DMS79 treated with DMSO at 0.1 percent for 48 hours (cell line): ENCODE data around the gene CDHR2.
A peak's percentile ranks its signal among the peaks of the same experiment; 100 is the strongest.

Experiments used
- DNase-seq: peaks from one replicate; lab custom pipeline; 2025; lab: John Stamatoyannopoulos, UW

CDHR2 gene

DNA sequence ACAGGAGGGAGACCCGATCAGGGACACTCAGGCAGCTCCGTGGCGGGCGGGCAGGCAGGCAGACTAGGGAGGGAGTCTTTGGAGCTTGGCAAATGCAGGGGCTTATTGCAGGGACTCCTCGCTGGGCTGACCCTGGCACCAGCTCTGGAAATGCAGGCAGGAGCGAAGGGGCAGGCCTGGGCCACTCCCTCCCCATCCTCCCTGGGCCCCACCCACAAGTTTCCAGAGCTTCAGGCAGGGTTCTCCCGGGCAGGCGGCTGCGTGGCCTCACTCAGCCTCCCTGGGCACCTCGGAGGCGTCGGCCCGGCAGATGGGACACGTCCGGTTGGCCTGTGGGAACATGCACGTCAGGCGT lies 20.4 kb upstream of the CDHR2 start:
- DNase-seq: no peak

DNA sequence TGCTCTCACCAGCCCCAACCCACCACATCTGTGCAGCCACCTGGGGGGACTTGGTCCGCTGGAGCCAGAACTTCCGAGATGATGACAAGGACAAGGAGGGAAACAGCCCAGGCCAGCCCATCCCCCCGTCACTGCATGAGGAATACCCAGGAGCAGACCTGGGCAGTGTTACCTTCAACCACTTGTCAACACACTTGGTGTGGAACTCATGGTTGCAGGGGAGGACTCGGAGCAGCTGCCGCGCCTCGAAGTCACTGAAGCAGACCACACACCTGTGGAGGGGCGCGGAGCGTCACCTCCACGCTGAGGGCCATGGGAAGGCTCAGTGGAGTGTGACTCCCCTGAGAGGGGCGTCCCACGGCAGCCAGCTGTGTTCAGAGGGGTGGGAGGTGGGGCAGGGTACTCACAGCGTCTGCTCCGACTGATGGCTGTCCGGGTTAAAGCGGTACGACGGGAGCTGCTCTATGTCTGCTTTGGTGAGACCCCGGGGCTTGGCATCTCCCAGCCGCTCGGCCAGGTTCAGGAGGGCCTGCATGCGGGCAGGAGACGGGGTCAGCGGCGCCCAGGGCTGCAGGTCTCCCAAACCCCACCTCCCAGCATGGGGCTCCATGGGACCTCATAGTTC lies 19.9 kb upstream of the CDHR2 start:
- DNase-seq: no peak

DNA sequence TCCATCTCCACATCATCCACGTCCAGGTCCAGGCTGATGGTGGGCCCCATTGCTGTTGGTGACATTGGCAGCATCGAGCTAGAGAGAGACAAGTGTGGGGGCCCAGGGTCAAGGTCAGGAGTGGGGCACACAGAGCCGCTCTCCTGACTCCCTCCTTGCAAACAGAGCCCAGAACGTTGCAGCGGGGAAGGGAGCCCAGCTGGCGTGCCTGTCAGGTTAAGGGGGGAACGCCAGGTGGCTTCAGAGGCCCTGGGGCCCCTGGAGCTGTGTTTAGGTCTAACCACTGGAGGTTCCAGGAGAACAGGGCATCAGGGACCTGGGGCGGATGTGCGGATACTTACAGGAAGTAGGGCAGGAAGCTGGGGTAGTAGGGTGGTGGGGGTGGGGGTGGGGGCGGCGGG lies 19.4 kb upstream of the CDHR2 start:
- DNase-seq: no peak

DNA sequence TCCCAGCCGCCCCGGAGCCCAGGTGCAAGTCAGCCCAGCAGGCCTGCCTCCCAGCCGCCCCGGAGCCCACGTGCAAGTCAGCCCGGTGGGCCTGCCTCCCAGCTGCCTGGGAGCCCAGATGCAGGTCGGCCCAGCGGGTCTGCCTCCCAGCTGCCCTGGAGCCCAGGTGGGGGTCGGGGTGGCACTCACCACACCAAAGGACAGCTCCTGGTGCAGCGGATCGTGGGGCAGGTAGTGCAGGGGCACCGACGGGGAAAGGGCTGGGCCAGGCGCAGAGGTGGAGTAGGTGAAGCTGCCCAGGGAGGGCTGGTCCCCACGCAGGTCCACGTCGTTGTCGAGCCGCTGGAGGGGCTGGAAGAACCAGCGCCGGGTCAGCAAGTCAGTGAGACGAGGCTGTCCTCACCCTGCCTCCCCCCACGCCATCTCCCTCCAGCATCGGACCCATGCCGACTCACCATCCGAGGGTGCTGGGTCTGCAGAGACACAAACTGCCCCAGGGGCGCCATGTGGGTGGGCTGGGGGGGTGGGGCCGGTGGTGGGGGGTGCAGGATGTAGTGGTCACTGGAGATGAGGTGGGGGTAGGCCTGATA lies 18.7 kb upstream of the CDHR2 start:
- no peak for DNase-seq

DNA sequence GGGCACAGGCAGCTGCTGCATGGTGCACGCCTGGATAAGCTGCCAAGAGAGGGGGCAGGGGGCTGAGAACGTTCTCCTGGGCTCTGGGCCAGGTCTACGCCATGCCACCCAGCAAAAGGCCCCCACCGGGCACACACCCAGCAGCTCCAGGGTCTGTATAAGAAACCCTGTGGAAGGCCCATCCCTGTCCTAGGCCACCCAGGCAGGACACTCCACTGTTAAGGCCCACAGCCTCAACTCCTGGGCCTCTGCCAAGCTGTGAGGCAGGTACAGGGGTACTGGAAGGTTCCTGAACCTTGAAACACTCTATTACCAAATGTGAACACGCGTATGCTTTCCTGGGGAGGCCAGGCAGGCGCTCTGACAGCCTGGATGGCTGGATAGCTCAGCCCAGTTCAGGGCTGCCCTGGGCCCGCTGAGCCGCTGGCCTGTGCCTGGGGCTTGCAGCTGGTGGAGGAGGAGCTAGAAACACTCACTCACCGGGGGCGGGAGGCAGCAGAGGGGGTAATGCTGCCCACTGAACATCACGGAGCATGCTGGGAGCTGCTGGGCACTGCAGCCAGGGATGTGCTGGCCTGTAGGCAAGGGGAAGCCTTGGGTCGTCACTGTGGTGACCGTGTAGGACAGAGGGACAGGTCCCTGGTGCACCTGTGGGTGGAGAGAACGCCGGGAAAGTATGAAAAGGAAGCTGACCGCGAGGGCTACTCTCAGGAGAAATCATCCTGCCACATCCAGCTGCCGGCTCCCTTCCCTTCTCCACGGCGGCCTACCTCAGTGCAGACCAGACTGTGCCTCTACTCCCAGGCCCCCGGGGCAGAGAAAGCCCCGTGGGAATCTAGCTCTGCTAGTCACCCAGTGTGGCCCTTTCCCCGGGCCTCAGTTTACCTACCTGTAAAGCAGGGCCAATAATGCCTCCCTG lies 17.9 kb upstream of the CDHR2 start:
- peak; percentile 65 for DNase-seq

DNA sequence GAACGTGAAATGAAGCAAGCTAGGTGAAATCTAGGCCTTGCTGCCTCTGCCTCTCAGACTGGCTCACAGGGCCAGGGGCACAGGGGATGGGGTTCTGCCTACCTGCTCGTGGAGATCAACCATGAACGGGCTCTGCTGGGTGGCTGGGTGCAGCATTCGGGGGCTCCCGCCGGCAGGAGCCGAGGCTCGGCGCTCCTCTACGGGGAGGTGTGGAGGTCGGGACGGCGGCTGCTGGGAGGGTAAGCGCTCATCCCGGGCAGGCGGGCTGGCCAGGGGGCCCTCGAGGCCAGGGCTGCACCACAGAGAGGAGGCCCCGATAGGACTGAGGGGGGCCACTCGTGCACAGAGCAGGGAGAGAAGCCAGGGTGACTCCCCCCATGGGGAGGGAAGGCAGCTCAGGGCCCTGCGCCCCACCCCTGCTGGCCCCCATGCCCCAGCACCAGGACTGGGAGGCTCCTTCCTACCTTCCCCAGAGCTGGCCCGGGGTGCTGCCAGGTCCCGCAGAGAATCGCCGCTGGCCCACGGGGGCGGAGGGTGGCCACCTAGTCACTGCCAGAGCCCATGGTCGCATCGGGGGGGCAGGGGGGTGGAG lies 17.1 kb upstream of the CDHR2 start:
- no peak for DNase-seq

DNA sequence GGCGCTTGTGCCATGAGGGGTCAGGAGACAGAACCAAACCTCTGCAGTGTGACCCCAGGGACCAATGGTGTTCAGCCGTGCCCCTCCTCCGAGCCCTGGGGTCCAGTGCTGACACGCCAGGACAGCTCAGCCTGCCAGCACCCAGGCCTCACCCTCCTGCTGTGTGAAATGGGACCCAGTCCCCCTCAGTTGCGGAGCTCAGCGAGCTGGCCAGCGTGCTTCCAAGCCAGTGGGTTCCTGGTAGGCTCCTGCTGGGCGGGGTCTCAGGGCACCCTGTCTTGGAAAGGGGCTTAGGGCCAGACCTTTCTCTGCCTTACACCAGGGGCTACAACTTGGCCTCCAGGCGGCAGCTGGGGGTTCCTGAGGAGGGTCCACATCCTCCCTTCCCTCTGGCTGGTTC lies 16.3 kb upstream of the CDHR2 start:
- DNase-seq: no peak

DNA sequence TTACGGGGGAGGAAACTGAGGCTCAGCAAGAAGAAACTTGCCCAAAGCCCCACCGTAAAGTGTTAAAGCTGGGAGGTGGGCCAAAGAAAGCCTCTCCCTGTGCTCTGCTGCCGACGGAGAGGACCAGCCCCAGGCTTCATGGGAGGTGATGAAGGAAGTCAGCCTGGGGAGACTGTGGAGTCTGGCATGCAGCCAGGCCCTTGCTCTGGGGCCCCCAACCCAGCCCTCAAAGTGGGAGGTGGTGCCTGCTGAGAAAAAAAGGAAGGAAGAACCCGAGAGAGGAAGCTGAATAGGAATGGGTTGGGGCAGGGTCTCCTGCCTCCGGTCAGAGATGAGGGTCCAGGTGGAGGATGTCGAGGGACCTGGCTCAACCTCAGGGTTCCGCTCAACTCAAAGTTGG lies 15.8 kb upstream of the CDHR2 start:
- no peak for DNase-seq

DNA sequence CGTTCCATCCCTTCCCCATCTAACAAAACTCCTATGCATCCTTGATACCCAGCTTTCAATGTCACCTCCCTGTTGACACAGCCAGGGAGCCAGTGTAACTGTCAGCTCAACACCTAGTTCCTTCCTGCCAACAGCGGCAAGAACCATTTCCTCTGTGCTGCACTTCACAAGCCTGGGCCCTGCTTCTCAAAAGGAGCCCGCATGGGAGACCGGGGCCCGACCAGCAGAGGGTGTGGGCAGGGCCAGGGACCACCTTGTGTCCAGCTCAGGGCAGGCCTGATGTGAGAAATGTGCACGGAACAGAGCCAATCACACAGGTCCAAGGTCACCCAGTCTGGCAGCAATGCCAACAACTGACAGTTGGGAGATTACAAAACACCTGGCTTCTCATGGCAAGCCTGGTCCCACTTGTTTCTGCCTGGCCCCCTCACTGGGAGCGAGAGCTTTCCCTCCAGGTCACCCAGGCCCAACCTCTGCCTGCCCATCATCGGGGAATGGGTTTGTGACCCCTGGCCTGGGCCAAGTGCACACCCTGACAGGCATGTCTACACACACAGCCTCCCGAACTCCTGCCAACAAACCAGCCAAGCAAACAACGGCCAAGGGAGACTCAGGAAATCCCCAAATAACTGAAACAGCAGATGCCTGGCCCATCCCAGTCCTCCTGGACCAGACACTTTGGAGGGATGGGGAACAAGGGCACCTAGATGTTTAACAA lies 15.1 kb upstream of the CDHR2 start:
- no peak for DNase-seq

DNA sequence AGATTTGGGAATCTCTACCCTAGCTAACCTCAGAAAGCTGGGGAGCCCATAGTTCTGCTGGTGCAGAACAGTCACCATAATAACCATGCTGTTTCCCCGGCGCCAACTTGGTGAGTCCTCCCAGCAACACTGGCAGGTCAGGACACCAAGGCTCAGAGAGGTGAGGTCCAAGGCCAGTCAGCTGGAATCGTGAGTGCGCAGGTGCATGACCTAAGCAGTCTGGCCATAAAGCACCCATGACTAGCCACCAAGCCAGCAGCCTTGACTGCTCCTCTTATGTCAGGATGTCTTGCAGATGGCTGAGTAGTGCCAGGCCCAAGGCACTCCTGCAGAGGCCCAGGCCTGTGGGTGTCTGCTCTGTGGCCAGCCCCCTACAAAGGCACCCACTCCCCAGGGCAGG lies 14.5 kb upstream of the CDHR2 start:
- DNase-seq: no peak

DNA sequence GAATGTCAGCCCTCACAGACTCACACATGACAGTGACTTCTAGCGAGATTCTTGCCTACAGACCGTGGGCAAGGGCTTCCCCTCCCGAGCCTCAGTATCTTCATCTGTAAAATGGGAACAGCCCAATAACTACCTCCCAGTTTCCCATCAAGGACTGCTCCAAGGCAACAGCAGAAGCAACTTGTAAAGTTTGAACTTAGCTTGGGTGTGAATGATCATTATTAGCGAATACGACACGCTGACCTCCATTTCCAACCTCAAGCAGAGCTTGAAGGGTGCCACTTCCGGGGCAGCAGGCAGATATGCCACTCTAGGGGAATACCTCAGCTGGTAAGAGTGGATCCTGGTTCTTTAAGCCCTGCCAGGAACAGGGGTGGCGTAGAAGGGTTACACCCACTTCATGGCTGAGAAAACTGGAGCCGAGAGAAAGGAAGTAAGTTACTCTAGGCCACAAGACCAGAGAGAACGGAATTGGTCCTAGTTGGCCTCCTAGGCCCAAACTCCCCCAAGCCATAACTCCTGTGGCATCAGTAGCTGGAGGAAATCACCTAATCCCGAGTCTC lies 14.0 kb upstream of the CDHR2 start:
- DNase-seq: no peak

DNA sequence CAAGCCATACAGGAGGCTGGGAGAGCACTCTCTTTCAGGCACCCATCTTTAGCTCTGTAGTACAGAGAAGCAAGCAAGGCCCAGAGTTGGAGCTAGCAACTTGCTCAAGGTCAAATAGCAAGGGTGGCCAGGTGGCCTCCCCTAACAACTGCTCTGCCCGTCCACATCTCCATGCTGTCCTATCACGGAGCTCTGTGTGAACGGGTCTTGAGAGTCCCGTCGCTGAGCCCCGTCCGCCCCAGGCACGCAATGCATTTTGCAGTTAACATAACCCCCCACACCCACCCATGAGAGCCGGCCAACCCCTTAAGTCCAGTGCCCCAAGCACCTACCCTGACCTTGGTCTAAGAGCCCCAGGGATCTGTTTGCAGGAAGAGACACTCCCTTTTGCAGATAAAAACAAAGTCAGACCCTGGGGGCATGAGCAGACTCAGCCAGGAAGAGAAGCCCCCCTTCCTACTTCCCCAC lies 13.4 kb upstream of the CDHR2 start:
- no peak for DNase-seq

DNA sequence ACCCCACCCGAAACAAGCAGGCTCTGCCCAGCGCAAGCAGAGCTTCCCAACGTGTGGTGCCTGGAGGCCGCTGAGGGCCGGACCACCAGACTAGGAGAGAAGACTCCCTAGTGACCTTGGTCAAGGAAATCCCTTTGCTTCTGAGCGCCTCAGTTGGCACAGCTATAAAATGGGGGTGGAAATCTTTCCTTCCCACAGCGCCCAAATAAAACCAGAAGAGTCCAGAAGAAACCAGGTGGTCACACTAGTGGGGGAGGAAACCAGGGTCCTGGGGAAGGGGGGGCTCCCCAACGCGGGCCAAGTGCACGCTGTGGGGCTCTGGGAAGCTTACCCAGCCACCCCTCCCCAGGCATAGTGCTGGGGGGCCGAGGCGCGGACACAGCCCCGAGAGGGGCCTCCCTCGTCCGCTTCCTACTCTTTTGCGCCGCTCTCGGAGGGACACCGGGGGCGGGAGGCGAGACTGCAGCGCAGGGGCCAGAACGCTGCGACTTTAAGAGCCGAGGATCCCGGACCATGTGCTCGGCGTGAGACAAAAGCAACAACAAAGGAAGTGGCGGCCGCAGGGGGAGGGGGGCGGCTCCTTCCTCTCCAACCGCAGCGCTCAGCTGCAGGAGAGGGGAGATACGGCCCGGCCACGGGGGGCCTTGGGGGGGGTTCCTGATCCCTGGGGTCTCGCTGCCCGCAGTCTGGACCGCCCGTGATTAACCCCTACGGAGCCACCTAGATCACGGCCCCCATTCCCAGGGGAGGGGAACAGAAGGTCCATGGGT lies 12.8 kb upstream of the CDHR2 start:
- peak; percentile 18 for DNase-seq

DNA sequence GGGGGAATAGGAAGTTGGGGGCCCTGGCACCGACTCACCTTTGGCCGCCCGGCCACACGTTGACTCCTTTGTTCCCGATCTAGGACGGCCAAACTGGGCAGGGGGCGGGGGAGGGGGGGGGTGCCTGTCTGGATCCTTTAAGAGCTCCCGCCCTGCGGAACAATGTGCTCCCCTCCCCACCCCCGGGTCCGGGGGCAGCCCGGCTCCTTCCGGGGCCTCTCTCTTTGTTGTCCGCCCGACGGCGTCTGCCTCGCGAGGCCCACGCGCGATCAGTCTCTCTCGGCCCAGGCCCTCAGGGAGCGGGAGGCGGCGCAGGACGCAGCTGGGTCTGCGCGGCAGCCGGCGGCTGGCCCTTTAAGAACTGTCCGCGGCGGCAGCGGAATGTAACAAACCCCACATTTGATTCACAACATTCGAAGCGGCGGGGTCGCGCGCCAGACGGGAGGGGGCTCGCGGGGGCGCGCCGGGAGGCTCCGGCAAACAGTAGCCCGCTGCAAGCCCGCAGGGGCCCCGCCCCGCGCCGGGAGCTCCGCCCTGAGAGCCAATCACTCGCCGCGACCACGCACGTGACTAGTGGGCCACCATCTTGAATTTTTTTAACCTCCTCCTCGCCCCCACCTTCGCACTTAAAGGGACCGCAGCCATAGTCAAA lies 12.1 kb upstream of the CDHR2 start, which contains the start of gene RNF44:
Gene RNF44, minus strand, starts transcription at position 501 of the 652 bp plus-strand sequence. CDS start 4,930 bp downstream, outside the sequence.
- peak; percentile 82 for DNase-seq

DNA sequence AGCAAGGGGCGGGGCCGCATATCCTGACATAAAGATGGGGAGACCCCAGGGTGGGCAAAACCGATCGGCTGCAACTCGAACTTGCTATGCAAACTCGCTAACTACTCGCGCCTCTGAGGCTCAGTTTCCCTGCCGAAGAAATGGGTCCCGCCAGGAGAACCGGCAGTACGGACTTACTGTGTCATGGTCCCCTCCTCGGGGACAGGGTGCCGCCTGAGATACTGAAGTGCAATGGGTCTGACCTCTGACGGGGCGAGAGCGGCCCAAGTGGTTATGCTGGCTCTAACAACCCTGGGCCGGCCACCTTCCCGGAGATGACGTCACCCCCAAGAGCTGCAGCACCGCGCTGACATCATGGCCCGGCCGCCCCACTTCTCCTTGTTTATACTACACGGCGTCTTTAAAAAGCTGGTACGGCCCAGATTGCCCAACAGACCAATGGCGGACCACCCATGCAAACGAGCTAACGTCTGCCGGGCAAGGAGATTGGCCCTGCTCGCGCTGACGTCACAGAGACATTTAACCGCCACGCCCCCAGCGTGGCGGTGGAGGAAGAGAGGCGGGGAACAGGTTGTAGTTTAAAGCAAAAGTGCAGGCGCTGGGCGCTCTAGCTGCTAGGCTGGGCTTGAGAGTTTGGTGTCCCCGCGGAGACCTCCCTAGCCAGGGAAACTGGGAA lies 11.4 kb upstream of the CDHR2 start:
- peak; percentile 89 for DNase-seq

DNA sequence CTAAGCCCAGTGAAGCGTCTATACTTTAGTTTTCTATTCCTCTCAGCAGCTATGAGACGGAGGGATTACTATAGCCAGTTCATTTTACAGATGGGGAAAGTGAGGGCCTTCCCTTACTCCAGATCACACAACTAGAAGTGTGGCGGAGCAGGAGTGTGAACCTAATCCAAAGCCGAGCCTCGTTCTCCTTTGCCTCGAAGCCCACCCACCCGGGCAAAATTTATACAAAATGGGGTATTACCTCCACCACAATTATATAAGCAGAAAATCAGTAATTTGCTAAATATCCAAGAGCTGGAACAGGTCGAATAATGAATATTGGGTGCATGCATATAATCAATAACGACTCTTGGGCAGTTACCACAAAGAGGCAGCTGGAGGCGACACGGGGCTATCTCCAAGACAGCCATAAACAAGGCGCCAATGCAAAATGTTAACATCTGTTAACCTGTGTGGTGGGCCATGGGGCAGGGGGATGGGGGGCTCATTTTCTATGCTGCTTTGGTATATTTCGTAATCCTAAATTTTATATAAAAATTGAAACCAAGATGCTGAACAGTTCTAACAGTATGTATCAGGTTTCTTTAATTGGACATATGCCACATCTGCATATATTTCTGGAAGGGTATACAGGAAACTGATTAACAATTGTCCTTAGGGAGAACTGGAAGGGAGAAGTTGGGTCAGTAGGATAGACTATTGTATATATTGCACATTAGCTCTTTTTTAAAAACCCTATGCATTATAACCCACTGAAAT lies 10.7 kb upstream of the CDHR2 start:
- no peak for DNase-seq

DNA sequence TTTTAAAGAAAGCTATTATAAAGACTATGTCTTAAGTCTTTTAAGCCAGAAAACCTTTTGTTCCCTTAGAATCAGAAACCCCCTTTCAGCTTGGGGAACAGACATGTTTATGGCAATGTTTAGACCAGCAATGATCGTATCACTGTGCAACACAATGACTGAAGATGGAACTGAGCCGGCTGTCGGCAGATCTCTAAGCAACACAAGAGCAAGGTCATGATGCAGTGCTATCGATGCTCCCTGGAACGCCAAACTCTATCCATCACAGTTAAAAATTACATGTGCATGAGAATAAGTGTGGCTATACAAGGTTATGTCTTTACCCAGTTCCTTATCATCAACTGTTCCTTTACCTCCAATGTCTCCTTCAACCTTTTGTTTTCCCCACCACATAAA lies 10.2 kb upstream of the CDHR2 start:
- no peak for DNase-seq

DNA sequence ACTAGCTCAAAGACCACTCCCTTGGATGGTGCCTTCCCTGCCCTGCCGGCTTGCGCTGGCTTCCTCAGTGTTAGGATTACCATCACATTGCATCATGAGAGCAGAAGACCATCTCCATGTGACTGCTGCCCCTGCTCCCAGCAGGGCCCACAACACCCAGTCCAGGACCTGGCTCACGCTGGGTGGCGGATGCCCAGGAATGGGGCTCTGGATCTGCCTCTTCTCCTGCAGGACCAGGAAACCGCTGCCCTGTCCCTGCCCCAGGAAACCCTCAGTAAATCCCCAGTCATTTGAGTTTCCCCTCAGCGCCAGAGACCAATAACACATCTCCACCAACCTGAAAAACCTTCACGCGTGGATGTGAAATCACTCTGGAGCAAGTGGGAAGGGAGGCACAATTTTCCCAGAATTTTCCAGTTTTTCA lies 8.7 kb upstream of the CDHR2 start:
- no peak for DNase-seq

DNA sequence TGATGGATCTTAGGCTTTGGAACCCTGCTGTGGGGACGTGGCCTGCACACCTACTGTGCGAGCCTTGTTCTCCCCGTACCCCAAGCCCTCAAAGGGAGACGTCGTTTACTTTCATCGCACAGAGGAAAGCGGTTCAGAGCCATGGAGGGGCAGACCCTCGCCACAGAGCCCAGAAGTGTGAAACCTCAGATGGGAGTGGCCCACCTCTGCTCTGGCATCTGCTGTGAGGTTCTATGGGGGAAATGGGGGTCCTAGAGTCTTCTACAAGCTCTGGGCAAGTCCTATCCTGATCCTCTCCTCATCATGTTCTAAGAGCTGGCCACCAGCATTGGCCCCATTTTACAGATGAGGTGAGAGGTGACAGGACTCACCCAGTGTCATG lies 8.2 kb upstream of the CDHR2 start:
- DNase-seq: no peak
